ENCODE results near the gene NOA1. TPM values are rescaled to one million over a fixed set of nuclear protein-coding genes. Genes with fewer than 3 reads are reported as not detected.

NOA1 gene
- total and polyA plus RNA-seq, 10 of the 15 experiments (the other 5 are each of a cell fraction or from before 2014, with no cell fraction given) = 3.2 to 34.0 (median 17.6) TPM

GRCh38 chr4:56977321-56978012, at the start of gene NOA1 (continued):
- TF ChIP-seq ZBTB33 (IDR thresholded peaks at IDR 0.05) (no peak), JUNB (IDR thresholded peaks at IDR 0.05) (no peak), MTA2 (IDR thresholded peaks at IDR 0.05; ENCODE audit: low read depth) (peak; percentile 12; the same call in 1 of the 2 replicates), MYB (IDR thresholded peaks at IDR 0.05; ENCODE audit: borderline replicate concordance, low read depth, low read length) (no peak), ZBED1 (IDR thresholded peaks at IDR 0.05; ENCODE audit: borderline replicate concordance) (no peak), RELB (IDR thresholded peaks at IDR 0.05; ENCODE audit: low read depth) (peak; percentile 67), POU2F2 (IDR thresholded peaks at IDR 0.05; ENCODE audit: borderline replicate concordance, low read depth, low read length) (peak; percentile 65; the same call in 1 of the 3 replicates), TCF3 (IDR thresholded peaks at IDR 0.05; ENCODE audit: borderline replicate concordance, insufficient read depth, low read depth, low read length) (peak; percentile 57; the same call in 1 of the 2 replicates), MEF2B (IDR thresholded peaks at IDR 0.05; ENCODE audit: partially characterized antibody, poor library complexity, severe bottlenecking) (no peak), GATAD2B (conservative IDR thresholded peaks at IDR 0.05; ENCODE audit: low read depth) (peak; percentile 72), MXI1 (IDR thresholded peaks at IDR 0.05; ENCODE audit: low read depth, low read length) (peak; percentile 73), ATF7 (IDR thresholded peaks at IDR 0.05; ENCODE audit: low read depth) (peak; percentile 38), NFIC (IDR thresholded peaks at IDR 0.05; ENCODE audit: low read depth, low read length) (no peak), DPF2 (IDR thresholded peaks at IDR 0.05) (no peak), CEBPZ (IDR thresholded peaks at IDR 0.05; ENCODE audit: low read depth, low read length) (no peak), SMAD1 (IDR thresholded peaks at IDR 0.05; ENCODE audit: low read depth, partially characterized antibody) (no peak), RELA (IDR thresholded peaks at IDR 0.05; ENCODE audit: borderline replicate concordance, partially characterized antibody) (no peak), RCOR1 (conservative IDR thresholded peaks at IDR 0.05; ENCODE audit: low read depth, low read length) (no peak), TAF1 (IDR thresholded peaks at IDR 0.05; ENCODE audit: borderline replicate concordance, low read depth, low read length) (peak; percentile 74; the same call in 1 of the 2 replicates), NR2C2 (IDR thresholded peaks at IDR 0.05; ENCODE audit: borderline replicate concordance, control insufficient read depth, insufficient read length, low read depth) (no peak), SRF (IDR thresholded peaks at IDR 0.05; ENCODE audit: low read depth in 2 of 2, low read length in 2 of 2) (peak; percentile 8 to 83; a peak in 2 of 4 replicates), RB1 (IDR thresholded peaks at IDR 0.05; ENCODE audit: borderline replicate concordance) (peak; percentile 28; the same call in 1 of the 2 replicates), ESRRA (IDR thresholded peaks at IDR 0.05; ENCODE audit: low read length) (no peak), ZNF24 (IDR thresholded peaks at IDR 0.05) (no peak), MEF2A (IDR thresholded peaks at IDR 0.05; ENCODE audit: insufficient read depth, low read depth, low read length) (0 out of 2 replicates have a peak, but pooled peaks have one; percentile 18)
